ENCODE measurements around the gene TBX18.

The TBX18 gene

GRCh38 chr6:84743616-84744015 lies 20.8 kb downstream of the TBX18 start:
- no peak for DNase-seq

GRCh38 chr6:84740385-84740784 lies 24.0 kb downstream of the TBX18 start:
- DNase-seq, result no peak

DNA sequence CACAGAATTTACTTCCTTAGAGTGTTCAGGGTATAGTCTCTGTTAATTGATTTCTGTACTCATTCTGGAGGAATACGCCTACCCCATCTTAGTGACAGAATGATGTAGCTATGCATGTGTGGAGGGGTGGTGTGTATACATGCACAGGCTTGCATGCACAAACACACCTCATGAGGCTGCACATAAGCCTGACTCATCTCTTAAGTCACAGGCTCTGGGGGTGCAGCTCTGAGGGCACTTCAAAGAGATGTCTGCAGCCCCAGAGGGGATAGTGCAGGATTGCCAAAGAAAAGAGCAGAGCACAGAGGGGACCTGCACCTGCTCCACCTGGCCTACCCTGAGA lies 24.6 kb downstream of the TBX18 start:
- no peak for DNase-seq

- no peak for DNase-seq
Measured at GRCh38 chr6:84738996-84739865, 25.2 kb downstream of the TBX18 start.

DNA sequence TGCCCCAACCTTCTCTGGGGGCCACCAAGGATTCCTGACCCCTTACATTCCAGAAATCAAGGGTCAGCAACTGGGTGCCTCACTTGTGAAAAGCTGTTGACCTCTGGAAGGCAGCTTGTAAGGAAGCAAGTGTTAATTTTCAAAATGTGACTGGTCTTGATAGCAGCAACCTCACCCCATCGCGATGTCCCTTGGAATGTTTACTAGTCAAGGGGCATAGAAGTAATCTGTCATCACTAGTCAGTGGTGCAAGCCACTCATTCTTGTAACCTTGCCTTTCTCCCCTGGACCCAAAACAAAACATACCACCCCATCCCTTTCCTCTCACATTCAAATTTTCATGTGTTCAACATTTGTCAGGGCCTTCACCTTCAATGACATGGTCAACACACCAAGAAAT lies 30.5 kb downstream of the TBX18 start:
- DNase-seq, result no peak

GRCh38 chr6:84731901-84732300 lies 32.5 kb downstream of the TBX18 start:
- DNase-seq, result no peak

DNA sequence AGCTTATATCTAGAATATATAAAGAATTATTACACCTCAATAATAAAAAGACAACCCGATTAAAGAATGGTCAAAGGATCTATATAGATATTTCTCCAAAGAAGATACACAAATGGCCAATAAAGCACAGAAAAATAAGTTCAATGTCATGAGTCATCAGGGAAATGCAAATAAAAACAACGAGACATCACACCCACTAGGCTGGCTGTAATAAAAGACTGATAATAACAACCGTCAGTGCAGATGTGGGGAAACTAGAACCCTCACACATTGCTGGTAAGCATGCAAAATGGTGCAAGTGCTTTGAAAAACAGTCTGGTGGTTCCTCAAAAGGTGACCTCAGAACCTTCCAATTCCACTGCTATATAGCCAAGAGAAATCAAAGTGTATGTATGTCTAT lies 33.0 kb downstream of the TBX18 start:
- DNase-seq, result no peak

GRCh38 chr6:84728602-84729001 lies 35.8 kb downstream of the TBX18 start:
- DNase-seq, result no peak

GRCh38 chr6:84719152-84719551 lies 45.2 kb downstream of the TBX18 start:
- no peak for DNase-seq

DNA sequence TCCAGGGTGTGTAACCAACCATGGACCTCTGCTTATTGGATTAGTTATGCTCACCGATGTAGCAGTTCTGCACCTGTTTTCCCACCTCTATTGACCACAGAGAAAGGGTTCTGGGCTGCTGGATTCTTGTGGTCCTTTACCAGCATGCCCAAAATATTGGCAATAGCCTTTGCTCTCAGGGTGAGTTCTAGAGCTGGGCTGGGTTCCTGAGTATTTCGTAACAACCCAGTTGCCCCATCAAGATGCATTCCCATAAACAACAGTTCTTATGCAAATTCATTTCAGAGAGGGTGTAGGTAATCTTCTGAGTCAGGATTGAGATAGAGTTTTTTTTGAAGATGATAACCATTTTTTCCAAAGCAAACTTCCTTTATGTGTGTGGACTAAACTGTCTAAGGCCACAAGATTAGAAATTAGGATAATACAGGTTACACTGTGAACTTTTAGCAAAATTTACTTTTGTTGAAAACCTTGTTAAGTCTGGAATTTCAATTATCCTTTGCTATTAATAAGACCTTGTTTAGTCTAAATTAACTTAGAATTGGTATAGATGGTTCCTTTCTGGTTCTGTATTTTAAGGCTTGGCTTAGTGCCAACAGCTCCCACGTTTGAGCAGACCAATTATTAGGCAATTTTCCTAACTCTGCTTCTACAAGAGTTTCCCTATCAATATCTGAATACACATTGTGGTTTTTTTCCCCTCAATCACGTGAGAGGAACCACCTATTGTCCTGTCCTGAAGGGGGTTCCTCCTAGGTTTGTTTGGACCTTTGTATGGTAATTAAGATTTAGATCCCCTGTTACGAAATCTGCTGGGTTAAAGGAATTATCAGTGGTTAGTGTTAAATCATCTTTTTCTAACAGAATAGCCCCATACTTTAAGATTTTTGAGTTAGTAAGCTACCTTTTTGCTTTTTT lies 46.1 kb downstream of the TBX18 start:
- no peak for DNase-seq

DNA sequence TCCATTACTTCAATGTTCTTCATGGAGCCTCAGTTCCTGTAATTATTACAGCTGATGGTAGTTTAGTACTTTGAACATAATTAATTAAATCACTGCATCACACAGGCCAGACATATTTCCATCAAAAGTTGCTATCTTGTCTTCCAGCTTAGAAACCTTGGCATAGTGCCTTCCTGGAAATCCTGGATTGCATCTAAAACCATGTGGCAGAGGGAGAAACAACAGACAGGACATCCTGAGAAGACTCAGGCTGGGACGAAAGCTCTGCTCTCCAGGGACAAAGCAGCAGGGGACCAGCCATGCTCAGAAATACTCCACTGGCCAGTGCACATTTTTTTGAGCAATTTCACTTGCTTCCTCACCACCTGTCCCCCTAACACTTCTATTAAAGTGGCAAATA lies 55.3 kb downstream of the TBX18 start:
- no peak for DNase-seq

DNA sequence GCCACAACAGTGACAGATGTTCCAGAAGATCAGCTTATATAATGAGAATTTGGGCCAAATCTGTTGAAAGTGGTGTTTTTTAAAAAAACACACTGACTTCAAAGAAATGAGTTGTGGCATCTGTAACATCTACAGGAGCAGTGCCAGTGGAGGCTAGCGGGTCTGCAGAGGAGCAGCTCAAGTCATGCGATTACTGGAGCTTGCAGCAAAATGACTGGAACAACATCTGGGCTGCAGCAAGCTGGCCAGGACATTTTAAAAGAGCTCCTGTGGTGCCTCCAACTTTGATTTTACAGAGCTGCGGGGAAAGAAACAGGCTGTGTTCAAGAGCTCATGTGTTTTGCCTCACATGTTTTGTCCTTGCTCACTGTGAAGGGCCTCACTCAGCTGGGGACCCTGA lies 57.2 kb downstream of the TBX18 start:
- DNase-seq, result no peak

DNA sequence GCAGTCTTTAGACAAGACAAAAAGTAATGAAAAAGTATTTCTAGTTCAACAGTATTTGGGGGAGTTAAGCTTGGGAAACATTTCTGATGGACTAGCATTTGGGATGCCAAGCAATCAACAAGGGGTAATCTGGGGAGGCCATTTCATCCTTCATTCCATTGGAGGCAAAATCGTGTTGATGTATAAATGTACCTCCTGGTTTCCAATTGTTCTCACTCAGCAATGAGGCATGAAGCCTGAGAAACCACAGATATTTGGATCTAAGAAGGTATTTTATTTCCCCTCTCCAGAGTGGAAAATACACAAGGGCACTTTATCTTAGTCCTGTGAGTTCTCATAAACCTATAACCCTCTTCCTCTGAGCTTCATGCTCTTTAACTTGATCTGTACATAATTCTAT lies 68.2 kb downstream of the TBX18 start:
- no peak for DNase-seq

DNA sequence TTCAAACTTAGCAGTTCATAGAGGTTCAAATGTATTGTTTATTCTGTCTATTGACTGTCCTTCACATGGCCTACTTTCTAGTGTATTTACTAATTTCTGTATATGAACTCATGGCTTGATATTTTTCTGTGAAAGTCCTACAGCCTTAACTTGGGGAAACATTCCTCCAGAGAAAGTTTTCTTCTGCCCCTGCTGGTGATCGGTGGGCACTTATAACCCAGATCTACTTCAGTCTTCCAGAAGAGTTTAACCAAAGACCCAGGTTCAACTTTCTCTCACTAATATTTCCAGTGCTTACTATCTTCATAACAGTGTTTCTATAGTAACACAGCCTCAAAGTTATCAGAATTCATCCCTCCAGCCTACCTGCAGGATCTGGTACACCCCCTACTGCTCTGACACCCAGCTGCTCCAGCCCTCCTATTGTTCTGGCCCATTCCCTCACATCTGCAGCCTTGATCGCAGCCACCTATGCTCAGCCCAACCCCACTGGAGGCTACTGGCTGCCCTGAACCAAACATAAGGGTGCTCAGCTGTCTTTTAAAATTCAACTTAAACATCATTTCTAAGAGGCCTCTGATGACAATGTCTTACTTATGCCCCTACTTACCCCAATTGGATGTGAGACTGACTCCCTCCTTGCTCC lies 72.3 kb downstream of the TBX18 start:
- DNase-seq, result no peak

- DNase-seq, result no peak
Measured at GRCh38 chr6:84688141-84688873, 76.1 kb downstream of the TBX18 start.

- DNase-seq, result no peak
Measured at GRCh38 chr6:84687431-84687830, 77.0 kb downstream of the TBX18 start.

- no peak for DNase-seq
Measured at GRCh38 chr6:84685983-84686584, 78.3 kb downstream of the TBX18 start.

DNA sequence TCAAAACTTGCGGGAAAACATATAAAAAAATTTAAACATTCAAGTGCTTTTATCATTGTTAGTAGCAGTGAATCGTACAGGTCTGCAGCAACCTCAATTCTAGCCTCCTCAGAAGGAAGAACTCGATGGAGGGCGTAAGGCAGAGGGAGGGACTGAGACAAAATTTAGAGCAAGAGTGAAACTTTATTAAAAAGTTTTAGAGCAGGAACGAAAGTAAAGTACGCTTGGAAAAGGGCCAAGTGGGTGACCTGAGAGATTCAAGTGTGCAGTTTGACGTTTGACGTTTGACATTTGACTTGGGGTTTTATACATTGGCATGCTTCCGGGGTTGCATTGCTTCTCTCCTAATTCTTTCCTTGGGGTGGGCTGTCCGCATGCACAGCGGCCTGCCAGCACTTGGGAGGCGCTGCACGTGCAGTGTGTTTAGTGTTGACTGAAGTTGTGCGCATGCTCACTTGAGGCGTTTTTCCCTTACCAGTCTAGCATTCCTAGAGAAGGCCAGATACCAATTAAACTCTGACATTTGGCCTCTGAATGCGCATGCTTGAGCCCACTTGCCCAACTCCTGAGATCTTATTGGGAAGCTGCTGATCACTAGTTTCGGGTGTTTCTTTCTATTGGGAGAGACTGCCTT lies 82.6 kb downstream of the TBX18 start:
- DNase-seq, result no peak

GRCh38 chr6:84675651-84676050 lies 88.7 kb downstream of the TBX18 start:
- DNase-seq, result no peak

GRCh38 chr6:84674395-84674794 lies 90.0 kb downstream of the TBX18 start:
- DNase-seq, result no peak

GRCh38 chr6:84671183-84671582 lies 93.2 kb downstream of the TBX18 start:
- DNase-seq, result no peak

DNA sequence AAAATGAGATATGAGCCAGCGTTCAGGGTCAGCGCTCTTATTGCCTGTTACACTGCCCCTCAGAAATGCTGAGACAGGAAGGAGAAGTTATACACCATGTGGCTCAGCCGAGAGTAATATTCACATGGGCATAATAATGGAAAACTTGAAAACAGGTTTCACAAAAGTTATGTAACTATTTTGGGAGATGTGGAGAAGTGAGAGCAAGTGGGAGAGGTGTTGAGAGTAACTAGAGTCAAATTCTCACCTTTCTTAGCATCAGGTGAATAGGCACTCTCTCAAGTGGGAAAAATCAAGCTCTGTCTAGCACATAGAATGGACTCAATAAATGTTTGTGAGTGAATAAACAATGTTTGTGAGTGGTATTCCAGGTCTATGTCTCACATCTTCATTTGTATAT lies 94.5 kb downstream of the TBX18 start:
- no peak for DNase-seq
